Left hindlimb (tissue), 1 donor: ENCODE measurements around the gene BHLHA9.
"Not testable (repeated sequence)": the region's sequence is repeated elsewhere in the genome, so short reads cannot be mapped to it uniquely, and the experiment has no call there.

Source experiments
- DNase-seq: peaks from one replicate; pipeline ENCODE4 v3.0.0-alpha.2; 2018

The BHLHA9 gene

DNA sequence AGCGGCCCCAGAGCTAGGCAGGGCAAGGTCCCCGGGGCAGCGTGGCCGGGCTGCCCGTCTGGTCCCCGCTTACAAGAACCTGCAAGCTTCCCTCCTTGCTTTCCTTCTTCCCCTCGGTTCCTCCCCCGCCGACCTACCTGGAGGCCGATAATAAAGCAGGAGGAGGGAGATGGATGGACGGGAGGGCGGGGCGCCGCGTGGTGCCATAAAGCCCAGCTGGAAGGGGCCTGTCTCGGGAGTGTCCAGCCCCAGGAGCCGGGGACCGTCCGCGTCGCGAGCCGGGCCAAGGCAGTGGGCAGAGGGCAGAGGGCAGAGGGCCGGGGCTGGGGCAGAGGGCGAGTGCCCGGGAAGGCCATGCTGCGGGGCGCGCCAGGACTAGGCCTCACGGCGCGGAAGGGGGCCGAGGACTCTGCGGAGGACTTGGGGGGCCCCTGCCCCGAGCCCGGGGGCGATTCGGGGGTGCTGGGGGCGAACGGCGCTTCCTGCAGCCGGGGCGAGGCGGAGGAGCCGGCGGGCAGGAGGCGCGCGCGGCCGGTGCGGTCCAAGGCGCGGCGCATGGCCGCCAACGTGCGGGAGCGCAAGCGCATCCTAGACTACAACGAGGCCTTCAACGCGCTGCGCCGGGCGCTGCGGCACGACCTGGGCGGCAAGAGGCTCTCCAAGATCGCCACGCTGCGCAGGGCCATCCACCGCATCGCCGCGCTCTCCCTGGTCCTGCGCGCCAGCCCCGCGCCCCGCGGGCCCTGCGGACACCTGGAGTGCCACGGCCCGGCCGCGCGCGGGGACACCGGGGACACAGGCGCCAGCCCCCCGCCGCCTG is at the start of gene BHLHA9:
TSS of gene BHLHA9 (plus strand) at position 235 of the 820 bp plus-strand sequence. CDS start at position 355, 120 bp downstream.
- no peak for DNase-seq

DNA sequence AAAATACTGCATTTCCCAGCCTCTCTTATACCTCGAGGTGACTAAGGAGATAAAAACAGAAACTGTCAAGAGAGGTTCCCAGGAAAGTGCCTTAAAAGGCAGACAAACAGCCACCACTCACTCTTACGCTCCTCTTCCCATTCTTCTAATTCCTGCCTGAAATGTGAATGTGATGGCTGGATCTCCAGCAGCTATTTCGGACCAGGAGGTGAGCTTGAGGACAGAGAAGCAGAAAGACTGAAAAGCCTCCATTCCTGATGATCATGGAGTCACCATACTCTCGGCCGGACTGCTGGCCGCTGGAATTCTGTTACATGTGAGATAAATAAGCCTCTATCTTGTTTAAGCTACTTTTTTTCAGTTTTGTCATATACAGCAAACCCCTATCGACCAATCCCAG is 49.0 kb upstream of the BHLHA9 start:
- no peak for DNase-seq

DNA sequence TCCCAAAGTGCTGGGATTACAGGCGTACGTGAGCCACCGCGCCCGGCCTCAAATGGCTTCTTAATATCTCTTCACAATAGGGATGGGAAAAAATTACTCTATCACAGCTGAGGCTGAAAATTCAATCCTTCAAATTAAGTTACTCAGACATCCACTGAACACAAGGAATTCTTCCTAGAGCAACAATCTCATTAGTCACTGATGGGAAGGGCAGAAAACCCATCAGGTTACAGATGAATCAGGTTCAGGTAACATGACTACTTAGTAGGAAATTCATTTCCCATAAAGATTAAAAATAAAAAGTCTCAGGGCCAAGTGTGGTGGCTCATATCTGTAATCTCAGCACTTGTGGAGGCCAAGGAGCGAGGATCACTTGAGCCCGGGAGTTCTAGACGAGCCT is 47.9 kb upstream of the BHLHA9 start:
- DNase-seq, result no peak

DNA sequence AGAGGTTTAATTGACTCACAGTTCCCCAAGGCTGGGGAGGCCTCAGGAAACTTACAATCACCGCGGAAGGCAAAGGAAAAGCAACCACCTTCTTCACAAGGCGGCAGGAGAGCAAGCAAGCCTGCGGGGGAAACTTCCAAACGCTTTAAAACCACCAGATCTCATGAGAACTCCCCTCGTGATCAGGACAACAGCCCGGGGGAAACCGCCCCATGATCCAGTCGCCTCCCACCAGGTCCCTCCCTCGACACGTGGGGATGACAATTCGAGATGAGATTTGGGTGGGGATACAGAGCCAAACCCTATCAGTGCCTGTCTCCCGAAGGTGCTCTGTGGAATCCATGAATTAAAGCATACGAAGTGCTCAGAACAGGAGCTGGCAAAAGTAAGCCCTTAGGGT is 46.6 kb upstream of the BHLHA9 start:
- no peak for DNase-seq

DNA sequence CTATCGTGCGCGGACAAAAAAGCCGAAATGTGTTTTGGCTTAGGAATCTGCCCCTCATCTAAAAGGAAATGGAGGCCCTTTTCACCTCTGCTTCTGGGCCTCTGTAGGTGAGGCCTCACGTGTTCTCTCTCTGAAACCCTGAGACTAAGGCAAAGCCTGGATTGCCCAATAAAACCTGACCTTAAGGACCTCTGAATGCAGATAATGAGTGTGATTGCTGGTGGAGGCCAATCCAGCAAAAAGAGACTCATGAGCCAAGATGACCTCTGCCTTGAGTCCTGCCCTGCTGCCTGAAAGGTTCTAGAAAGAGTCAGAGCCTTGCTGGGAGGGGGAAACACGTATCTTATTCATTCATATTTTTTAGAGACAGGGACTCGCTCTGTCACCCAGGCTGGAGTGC is 45.9 kb upstream of the BHLHA9 start:
- no peak for DNase-seq

DNA sequence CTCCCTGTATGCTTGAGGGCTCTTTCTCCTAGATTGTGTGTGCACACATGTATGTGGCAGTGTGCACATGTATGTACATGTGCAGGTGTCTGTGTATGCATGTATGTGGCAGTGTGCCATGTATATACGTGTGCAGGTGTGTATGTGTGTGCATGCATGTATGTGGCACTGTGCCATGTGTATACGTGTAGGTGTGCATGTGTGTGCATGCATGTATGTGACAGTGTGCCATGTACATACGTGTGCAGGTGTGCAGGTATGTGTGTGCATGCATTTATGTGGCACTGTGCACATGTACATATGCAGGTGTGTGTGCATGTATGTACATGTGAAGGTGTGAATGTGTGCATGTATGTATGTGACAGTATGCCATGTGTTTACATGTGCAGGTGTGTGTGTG is 43.9 kb upstream of the BHLHA9 start:
- DNase-seq, result no peak

DNA sequence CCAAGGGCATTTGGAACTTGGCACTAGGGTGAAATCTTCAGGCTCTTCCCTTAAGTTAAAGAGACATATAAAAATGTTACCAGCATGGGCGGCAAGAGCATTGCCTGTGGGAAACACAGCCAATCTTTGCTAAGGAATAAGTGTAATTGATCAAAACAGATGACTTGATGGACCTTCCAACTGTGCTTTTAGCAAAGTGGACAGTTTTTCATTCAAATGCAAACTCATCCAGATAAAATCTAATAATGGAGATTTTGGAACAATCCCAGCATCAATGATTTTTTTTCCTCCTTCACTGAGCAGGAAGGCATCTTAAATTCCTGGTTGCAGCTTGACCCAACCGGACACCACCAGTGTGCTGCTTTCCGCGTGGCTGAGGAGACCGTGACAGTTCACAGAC is 42.9 kb upstream of the BHLHA9 start:
- DNase-seq, result no peak

DNA sequence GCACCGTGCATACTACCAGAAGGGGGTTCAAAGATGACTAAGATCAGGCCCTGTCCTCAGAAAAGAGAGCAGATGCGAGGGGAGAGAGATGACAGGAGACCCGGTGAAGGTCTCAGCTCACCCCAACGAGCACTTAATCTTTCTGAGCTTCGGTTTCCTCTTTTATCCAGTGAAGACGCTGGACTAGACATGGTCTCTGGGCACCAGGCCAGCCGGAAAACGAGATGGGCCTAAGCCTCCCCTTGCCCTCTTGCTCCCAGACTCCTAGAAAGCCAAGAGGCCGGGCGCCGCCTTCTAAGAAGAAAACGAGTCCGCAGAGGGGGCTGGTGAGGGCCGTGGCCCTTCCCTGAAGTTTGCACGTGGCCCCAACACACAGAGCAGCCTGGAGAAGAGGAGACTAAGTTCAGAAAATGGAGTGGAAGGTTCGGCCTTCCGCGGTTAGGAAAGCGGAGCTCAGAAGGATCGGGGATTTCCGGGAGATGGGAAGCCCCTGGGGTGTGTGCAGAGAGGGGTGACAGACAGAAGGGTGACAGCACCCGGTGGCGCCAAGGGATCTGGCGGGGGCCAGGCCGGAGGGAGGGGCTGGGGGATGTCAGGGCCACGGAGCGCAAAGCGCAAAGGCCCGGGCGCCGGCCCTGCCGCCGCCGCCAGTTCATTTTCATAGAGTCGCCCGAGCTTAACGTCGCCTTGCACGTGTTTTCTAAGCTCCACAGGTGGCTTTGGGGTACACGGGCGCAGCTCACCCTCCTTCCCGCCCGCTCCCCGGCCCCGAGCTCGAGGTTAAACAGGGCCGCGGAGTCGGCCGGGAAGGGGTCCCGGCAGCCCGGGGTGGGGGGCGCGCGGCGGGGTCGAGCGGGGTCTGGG is 42.1 kb upstream of the BHLHA9 start:
- DNase-seq, result no peak

DNA sequence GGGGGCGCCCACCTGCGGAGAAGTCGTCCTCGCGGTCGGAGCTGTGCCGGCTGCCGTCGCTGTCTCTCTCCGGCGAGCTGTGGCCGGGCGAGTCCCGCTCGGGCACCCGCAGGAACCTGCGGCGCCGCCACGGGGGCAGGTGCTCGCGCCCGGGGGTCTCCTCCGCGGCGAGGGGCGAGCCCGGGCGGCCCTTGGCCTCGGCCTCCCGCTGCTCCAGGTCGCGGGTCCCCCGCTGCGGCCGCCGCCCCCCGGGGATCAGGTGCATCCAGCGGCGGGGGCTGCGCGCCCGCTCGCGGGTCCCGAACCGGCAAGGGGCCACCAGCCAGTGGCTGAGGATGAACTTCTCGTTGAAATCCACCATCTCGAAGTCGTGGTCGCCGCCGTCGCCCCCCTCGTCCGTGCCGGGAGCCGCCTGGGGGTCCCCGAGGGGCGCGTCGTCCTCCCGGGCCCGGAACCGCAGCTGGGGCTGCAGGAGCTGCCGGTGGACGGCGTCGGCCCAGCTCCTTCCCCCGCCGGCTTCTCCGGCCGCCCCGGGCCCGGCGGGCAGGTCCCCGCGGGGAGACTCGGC is 41.4 kb upstream of the BHLHA9 start:
- DNase-seq, result no peak

DNA sequence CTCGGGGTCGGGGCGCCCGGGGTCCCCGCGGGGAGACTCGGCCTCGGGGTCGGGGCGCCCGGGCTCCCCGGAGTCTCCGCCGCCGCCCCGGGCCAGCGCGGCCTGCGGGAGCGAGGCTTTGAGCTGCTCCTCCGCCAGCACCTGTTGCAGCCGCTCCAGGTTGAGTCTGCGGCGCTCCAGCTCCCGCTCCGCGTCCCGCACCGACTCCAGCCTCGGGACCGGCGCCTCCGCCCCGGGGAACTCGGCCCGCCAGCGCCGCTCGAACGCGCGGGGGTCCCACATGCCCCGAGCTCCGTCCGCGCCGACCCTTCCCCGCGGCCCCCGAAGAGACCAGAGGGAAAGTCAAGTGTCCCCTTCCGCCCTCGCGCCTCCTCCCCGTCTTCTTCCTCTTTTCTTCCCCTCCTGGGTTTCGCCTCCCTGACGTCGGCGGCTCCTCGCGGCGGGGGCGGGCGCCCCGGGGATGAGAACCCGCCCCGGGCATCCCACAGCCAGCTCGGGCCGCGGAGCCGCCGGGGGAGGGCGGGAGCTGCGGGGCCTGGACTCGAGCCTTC is 40.8 kb upstream of the BHLHA9 start:
- peak; percentile 63 for DNase-seq

DNA sequence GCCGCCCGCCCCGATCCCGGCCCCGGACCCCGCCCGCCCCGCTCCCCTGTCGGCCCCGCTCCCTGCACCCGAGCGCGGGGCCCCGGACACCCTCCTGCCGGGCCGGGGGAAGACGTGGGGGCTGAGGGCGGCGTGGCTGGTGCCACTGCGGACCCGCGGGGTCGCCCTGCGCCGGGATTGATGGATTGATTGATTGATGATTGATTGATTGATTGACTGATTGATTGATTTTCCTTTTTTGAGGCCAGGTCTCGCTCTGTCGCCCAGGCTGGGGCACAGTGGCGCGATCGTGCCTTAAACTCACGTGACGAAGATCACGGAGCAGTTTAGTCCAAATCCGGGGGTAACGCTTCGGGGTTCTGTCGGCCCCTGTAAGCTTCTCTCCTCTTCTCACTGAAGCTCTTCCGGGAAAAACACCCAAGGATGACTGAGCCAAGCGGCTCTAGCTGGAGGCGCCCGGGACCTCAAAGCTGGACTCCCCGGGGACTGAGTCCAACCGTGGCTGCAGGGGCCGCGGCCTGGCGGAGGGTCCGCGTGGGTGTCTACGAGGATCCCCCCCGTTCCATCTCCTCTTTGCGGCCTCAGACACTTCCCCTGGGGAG is 40.2 kb upstream of the BHLHA9 start:
- no peak for DNase-seq

DNA sequence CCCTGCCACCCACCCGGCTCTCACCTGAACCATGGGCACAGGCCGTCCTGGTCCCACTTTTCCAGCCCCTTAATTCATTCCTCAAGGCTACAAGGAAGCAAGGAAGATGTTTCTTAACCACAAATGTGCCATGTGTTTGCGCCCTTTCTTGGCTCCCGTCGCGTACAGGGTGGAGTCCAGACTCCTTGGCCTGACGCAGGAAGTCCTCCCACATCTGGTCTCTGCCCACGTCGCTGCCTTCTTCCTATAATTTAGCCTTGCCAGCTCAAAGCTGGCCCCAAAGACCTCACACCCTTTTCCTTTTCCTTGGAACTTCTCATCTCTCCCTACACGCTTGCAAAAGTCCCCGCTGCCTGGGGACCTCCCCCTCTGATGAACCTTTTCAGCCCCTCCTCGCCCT is 38.8 kb upstream of the BHLHA9 start:
- no peak for DNase-seq

DNA sequence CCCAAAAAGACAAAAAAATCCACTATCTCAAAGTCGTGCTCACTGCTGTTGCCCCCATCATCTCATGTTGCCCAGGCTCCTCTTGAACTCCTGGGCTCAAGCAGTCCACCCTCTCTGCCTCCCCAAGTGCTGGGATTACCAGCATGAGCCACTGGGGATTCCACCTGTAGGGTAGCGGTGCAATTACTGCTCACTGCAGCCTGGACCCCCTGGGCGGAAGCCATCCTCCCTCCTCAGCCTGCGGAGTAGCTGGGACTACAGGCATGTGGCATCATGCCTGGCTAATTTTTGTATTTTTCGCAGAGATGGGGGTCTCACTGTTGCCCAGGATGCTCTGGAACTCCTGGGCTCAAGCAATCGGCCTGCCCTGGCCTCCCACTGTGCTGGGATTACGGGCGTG is 37.9 kb upstream of the BHLHA9 start:
- DNase-seq, result no peak

DNA sequence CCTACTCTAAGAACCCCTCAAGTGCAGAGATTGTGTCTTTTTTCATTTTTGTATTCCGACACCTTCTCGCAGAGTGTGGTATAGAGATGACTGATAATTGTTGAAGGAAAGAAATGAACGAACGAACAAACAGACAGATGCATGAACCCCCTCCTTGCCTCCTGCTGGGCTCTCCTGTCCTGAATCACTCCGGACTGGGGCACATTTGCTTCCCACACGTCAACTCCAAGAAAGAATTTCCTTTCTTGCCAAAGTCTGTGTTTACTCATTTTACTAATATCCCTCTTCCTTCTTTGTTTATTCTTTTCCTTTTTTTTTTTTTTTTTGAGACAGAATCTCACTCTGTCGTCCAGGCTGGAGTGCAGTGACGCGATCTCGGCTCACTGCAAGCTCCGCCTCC is 37.5 kb upstream of the BHLHA9 start:
- no peak for DNase-seq

DNA sequence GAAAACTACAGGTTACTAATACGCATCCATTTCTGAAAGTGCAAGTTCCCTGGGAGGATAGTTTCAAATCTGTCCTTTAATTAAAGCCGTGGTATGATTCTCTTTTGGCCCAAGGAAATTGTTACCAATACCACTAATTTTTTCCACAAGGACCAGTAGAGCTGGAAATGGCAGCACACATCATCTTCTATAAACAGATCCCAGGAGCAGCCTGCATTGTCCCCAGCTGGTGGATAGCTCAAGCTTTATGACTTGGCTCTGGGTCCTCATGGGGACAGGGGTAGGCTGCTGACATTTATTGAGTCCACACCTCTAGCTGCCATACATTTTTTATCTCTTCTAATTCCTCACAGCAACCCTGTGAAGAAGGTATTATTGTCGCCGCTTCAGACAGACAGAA is 35.8 kb upstream of the BHLHA9 start:
- no peak for DNase-seq

DNA sequence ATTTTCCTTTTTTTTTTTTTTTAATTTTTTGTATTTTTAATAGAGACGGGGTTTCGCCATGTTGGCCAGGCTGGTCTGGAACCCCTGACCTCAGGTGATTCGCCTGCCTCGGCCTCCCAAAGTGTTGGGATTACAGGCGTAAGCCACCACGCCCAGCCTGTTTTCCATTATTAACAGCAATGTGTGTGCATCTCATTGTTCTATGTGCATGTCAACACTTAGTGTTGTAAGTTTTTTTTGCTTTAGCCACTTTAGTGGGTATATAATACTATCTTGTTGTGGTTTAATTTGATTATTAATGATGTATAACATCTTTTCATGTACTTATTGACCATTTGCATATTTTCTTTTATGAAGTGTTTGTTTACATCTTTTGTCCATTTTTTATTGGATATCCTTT is 32.8 kb upstream of the BHLHA9 start:
- DNase-seq, result no peak

DNA sequence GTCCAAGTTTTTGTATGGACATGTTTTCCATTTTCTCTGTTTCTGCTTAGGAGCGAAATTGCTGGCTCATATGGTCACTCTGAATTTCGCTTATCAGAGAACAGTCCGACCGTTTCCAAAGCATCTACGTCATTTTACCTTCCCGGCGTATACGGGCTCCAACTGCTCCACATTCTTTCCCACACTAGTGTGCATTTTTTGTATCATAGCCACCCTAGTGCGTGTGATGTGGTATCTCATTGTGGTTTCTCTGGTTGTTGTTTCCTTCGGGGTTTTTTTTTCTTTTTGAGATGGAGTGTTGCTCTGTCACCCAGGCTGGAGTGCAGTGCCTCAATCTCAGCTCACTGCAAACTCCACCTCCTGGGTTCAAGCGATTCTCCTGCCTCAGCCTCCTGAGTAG is 31.0 kb upstream of the BHLHA9 start:
- no peak for DNase-seq

DNA sequence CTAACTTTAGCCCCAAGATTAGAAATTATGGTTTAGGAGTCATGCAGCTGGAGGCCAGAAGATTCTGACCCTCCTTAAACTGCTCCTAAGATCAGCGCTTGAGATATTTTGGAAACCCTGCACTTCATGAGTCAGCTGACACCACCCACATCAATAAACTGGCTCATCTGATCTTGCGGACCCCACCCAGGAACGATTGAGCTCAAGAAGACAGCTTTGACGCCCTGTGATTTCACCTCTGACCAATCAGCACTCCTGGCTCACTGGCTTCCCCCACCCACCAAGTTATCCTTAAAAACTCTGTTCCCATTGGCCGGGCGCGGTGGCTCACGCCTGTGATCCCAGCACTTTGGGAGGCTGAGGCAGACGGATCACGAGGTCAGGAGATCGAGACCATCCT is 29.8 kb upstream of the BHLHA9 start:
- DNase-seq, result not testable (repeated sequence)

DNA sequence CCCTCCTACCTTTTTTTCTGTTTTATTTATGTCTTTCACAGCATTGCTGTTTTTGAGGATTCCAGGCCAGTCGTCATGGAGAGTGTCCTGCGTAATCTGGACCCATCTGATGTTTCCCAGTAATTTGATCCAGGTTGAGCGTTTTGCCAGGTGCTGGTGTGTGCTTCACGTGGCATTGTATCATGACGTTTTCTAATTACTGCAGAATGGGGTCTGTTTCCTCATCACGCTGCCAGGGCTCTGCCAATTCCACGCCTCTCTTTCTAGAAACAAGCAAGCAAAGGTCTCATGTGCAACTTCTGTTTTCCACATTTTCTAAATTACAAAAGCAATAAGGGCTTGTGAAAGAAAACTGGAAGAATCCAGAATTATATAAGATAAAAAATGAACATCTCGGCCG is 28.3 kb upstream of the BHLHA9 start:
- peak; percentile 83 for DNase-seq

DNA sequence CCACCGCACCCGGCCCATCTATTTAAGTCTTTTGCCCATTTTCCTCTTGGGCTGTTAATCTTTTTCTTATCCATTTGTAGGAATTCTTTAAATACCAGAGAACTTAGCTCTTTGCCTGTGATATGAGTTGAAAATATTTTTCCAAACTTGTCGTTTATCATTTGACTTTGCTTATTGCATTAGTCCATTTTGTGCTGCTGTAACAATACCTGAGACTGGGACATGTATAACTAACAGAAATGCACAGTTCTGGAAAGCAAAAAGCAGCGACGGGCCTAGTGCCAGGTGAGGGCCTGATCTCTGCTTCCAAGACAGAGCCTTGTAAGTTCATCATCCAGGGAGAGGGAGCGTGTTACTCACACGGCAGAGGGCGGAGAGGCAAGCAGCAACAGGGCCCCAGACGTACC is 25.6 kb upstream of the BHLHA9 start:
- peak; percentile 71 for DNase-seq

DNA sequence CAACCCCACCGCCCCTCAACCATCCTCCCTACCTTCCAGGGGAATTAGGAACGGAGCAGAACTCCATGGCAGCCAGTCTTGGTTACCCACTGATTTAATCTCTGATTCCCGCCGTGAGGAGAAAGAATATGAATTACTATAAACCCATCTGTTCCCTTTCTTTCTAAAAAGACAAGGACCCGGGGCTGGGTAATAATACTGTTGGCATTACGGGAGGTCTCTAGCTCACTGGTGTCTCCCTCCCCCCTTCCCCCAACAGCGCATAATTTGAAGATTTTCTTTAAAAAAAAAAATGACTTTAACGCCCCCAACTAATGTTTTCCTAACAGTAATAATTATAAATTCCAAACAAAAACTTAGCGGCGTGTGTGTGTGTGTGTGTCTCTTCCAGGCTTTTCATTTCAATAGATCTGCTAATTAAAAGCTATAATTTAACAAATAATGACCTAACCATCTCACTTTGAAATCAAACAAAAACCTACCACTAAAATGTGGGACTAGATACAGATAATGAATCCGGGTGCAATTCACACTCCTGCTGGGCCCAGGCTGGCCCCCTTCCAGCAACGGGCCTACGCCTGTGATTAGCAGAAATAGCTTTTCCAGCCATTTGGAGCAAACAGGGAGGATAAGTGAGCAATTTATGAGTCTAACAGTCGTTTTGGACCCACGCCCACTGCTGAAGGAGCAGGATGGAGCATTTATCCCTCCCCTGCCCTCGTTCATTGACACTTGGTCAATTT is 18.2 kb upstream of the BHLHA9 start:
- DNase-seq, result peak; percentile 71

DNA sequence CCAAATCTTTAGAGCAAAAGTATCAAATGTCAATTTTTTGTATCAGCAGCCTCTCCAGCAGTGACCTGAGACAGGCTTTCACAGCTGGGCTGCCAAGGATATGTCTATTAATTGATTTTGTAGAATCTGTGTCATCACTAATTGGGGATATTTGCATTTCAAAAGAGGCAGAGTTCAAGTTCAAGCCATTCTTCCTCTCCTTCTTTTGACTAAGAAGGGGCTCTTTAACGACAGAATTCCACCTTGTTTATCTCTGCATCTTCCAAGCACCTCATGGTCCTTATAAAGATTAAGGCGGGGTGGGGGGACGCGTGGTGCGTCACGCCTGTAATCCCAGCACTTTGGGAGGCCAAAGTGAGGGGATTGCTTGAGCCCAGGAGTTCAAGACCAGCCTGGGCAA is 15.2 kb upstream of the BHLHA9 start:
- no peak for DNase-seq
